Fibroblast of lung (primary cell): Measurements from ENCODE around the gene DNTT. TPM values are rescaled to one million over a fixed set of nuclear protein-coding genes. Genes with fewer than 3 reads are reported as not detected.

Experiments
- DNase-seq, 2 donors: peaks; one replicate each; pipeline versions ENCODE4 v3.0.0 to v3.0.0-alpha.2; 2010; ENCODE audit warnings: low read depth in 2 of 2
- H2AFZ ChIP-seq: 2 replicates; pipeline ENCODE4 v1.5.1; 2012; ENCODE audit warnings: low read length, control low read depth, inconsistent platforms
- H3K27ac ChIP-seq: 2 replicates; pipeline ENCODE4 v1.5.1; 2011; ENCODE audit warnings: low read length, control low read depth; ENCODE audit not compliant: insufficient read depth
- H3K27me3 ChIP-seq: 2 replicates; pipeline ENCODE4 v1.5.1; 2011; ENCODE audit warnings: mild to moderate bottlenecking, low read length; ENCODE audit not compliant: control insufficient read depth, insufficient read depth
- H3K36me3 ChIP-seq: 2 replicates; pipeline ENCODE4 v1.5.1; 2011; ENCODE audit warnings: low read length; ENCODE audit not compliant: control insufficient read depth, insufficient read depth
- H3K4me1 ChIP-seq: 2 replicates; pipeline ENCODE4 v1.5.1; 2011; ENCODE audit warnings: low read length; ENCODE audit not compliant: control insufficient read depth, insufficient read depth; ENCODE audit errors: extremely low read depth
- H3K4me2 ChIP-seq: 2 replicates; pipeline ENCODE4 v1.5.1; 2011; ENCODE audit warnings: low read length, control low read depth; ENCODE audit not compliant: insufficient read depth; ENCODE audit errors: extremely low read depth
- H3K4me3 ChIP-seq, 4 experiments: fragments of 200-600 bp in 1 of 4; sonication (generic) in 1 of 4; replicated peaks in 1 of 4; 2 replicates each; pipeline ENCODE4 v1.5.1; 2011 to 2016; ENCODE audit warnings: low read length in 4 of 4, low read depth in 3 of 4, mild to moderate bottlenecking in 3 of 4, control low read depth in 2 of 4, inconsistent platforms in 1 of 4, mixed read lengths in 1 of 4; ENCODE audit not compliant: insufficient read depth in 1 of 4; ENCODE audit errors: control extremely low read depth in 1 of 4
- H3K79me2 ChIP-seq: 2 replicates; pipeline ENCODE4 v1.5.1; 2012; ENCODE audit warnings: mild to moderate bottlenecking, low read length, inconsistent platforms; ENCODE audit not compliant: control insufficient read depth, insufficient read depth
- H3K9ac ChIP-seq: 2 replicates; pipeline ENCODE4 v1.5.1; 2011; ENCODE audit warnings: mild to moderate bottlenecking, low read length, control low read depth; ENCODE audit not compliant: insufficient read depth
- H3K9me3 ChIP-seq: 2 replicates; pipeline ENCODE4 v1.5.1; 2012; ENCODE audit warnings: low read depth, low read length; ENCODE audit not compliant: control insufficient read depth, insufficient read depth
- H4K20me1 ChIP-seq: 2 replicates; pipeline ENCODE4 v1.5.1; 2011; ENCODE audit warnings: low read length; ENCODE audit not compliant: control insufficient read depth, insufficient read depth; ENCODE audit errors: extremely low read depth
- CTCF ChIP-seq, 2 donors: IDR thresholded peaks in 1 of 2; conservative IDR thresholded peaks in 1 of 2; 1 replicate in 1 of 2; 2 replicates in 1 of 2; pipeline ENCODE4 v1.5.1; 2011 to 2012; ENCODE audit warnings: low read length in 2 of 2, control low read depth in 1 of 2, inconsistent platforms in 1 of 2, low read depth in 1 of 2, mild to moderate bottlenecking in 1 of 2
- EZH2 ChIP-seq: IDR thresholded peaks from 2 replicates; pipeline ENCODE4 v1.5.1; 2012; ENCODE audit warnings: low read length, control low read depth, mild to moderate bottlenecking; ENCODE audit errors: missing control alignments
- polyA plus RNA-seq, 2 donors: library from polyadenylated mRNA; depleted of rRNA in 1 of 2; stranded (reverse) in 1 of 2; unstranded in 1 of 2; fragments of >200 nt; gene quantifications; 2 replicates each; pipeline ENCODE4 v1.2.1, GENCODE V29; 2011 to 2012; ENCODE audit warnings: missing spikeins in 1 of 2
- total RNA-seq: library from RNA; depleted of rRNA; stranded (reverse); fragments of >200 nt; gene quantifications from 2 replicates; pipeline ENCODE4 v1.2.1, GENCODE V29; 2014

The DNTT gene
- total and polyA plus RNA-seq, 2 donors (not counting 1 experiment from before 2014, with no cell fraction given): not detected

GRCh38 chr10:96325719-96326373, 21.6 kb downstream of the DNTT start:
- Histone ChIP-seq H3K4me3 (no peak overlapping the region), H3K36me3 (no peaks in the 10 kb centered on the region), H3K27me3 (no peaks in the 10 kb centered on the region), H3K79me2 (no peaks in the 10 kb centered on the region), H3K9ac (no peak overlapping the region), H2AFZ (no peak overlapping the region), H3K27ac (no peak overlapping the region), H4K20me1 (no peaks in the 10 kb centered on the region), H3K9me3 (no peaks in the 10 kb centered on the region), H3K4me1 (no peaks in the 10 kb centered on the region), H3K4me2 (no peak overlapping the region)
- TF ChIP-seq CTCF (conservative IDR thresholded peaks at IDR 0.05 in 1 of 2, IDR thresholded peaks at IDR 0.05 in 1 of 2; ENCODE audit: low read depth in 1 of 2, low read length in 2 of 2): no peak
- no peak for TF ChIP-seq EZH2
- no peak for DNase-seq

GRCh38 chr10:96327462-96327861, 23.2 kb downstream of the DNTT start:
- H3K4me1 ChIP-seq: no peaks in the 10 kb centered on the region
- no peak overlapping the region for H3K4me2 ChIP-seq
- no peak overlapping the region for H3K27ac ChIP-seq
- no peaks in the 10 kb centered on the region for H4K20me1 ChIP-seq
- H3K79me2 ChIP-seq: no peaks in the 10 kb centered on the region
- no peak for DNase-seq
- TF ChIP-seq CTCF (conservative IDR thresholded peaks at IDR 0.05 in 1 of 2, IDR thresholded peaks at IDR 0.05 in 1 of 2; ENCODE audit: low read depth in 1 of 2, low read length in 2 of 2) (no peak), EZH2 (no peak)
- no peak overlapping the region for H3K4me3 ChIP-seq
- H2AFZ ChIP-seq: no peak overlapping the region
- no peaks in the 10 kb centered on the region for H3K36me3 ChIP-seq
- no peak overlapping the region for H3K9ac ChIP-seq
- H3K27me3 ChIP-seq: no peaks in the 10 kb centered on the region
- H3K9me3 ChIP-seq: no peaks in the 10 kb centered on the region

- no peaks in the 10 kb centered on the region for H3K79me2 ChIP-seq
- H3K4me1 ChIP-seq: no peaks in the 10 kb centered on the region
- H3K27me3 ChIP-seq: no peaks in the 10 kb centered on the region
- no peak overlapping the region for H3K4me3 ChIP-seq
- H2AFZ ChIP-seq: no peak overlapping the region
- H3K9me3 ChIP-seq: no peaks in the 10 kb centered on the region
- H3K4me2 ChIP-seq: no peak overlapping the region
- H3K9ac ChIP-seq: no peak overlapping the region
- H3K27ac ChIP-seq: no peak overlapping the region
- DNase-seq: no peak
- TF ChIP-seq EZH2: no peak
- H4K20me1 ChIP-seq: no peaks in the 10 kb centered on the region
- H3K36me3 ChIP-seq: no peaks in the 10 kb centered on the region
Observed at GRCh38 chr10:96333101-96333500, 28.9 kb downstream of the DNTT start.
